CD4-positive, alpha-beta memory T cell (primary cell): ENCODE results near the gene LUM. TPM values are rescaled to one million over a fixed set of nuclear protein-coding genes. Genes with fewer than 3 reads are reported as not detected.
"Not testable (repeated sequence)": the region's sequence is repeated elsewhere in the genome, so short reads cannot be mapped to it uniquely, and the experiment has no call there.

Source experiments
- CTCF ChIA-PET: fragments of 350-600 bp; sonication (Branson Sonifier 250); formaldehyde crosslinking; loops from one replicate; lab custom pipeline; 2021; ENCODE audit warnings: inconsistent platforms; ENCODE audit not compliant: partially characterized antibody; lab: Charles Lee
- POLR2A ChIA-PET: fragments of 350-600 bp; sonication (Branson Sonifier 250); formaldehyde crosslinking; loops from one replicate; lab custom pipeline; 2021; ENCODE audit not compliant: partially characterized antibody; lab: Charles Lee
- DNase-seq, 5 donors: peaks; one replicate each; pipeline versions ENCODE4 v3.0.0 to v3.0.0-alpha.2; 2020 to 2022; ENCODE audit warnings: mixed read lengths in 1 of 5
- H3K27ac ChIP-seq: one replicate; pipeline ENCODE4 v1.7.0; 2013; ENCODE audit warnings: low read depth, low read length
- H3K27me3 ChIP-seq: 2 replicates; pipeline ENCODE4 v1.7.0; 2013; ENCODE audit warnings: mild to moderate bottlenecking, low read length, moderate library complexity; ENCODE audit not compliant: insufficient read depth
- H3K36me3 ChIP-seq: 2 replicates; pipeline ENCODE4 v1.7.0; 2013; ENCODE audit warnings: mild to moderate bottlenecking, low read length, moderate library complexity; ENCODE audit not compliant: insufficient read depth
- H3K4me1 ChIP-seq: 2 replicates; pipeline ENCODE4 v1.7.0; 2013; ENCODE audit warnings: mild to moderate bottlenecking, low read length, moderate library complexity; ENCODE audit not compliant: insufficient read depth
- H3K4me3 ChIP-seq, 2 donors: one replicate each; pipeline ENCODE4 v1.7.0; 2013; ENCODE audit warnings: low read length in 2 of 2, mild to moderate bottlenecking in 1 of 2
- H3K9me3 ChIP-seq, 2 donors: one replicate each; pipeline ENCODE4 v1.7.0; 2013; ENCODE audit warnings: low read length in 2 of 2, control low read depth in 1 of 2; ENCODE audit not compliant: control insufficient read depth in 1 of 2
- H3K27ac Mint-ChIP-seq, 7 donors: one replicate each; pipeline ENCODE4 v1.8.0; 2020 to 2021; ENCODE audit warnings: mixed read lengths in 7 of 7, mild to moderate bottlenecking in 6 of 7, inconsistent platforms in 3 of 7, moderate library complexity in 3 of 7
- H3K27me3 Mint-ChIP-seq, 2 donors: one replicate each; pipeline ENCODE4 v1.8.0; 2020 to 2021; ENCODE audit warnings: mixed read lengths in 2 of 2
- H3K36me3 Mint-ChIP-seq, 2 donors: one replicate each; pipeline ENCODE4 v1.8.0; 2020 to 2021; ENCODE audit warnings: mixed read lengths in 2 of 2, inconsistent platforms in 1 of 2, mild to moderate bottlenecking in 1 of 2
- H3K4me1 Mint-ChIP-seq, 4 donors: one replicate each; pipeline ENCODE4 v1.8.0; 2020 to 2021; ENCODE audit warnings: mixed read lengths in 4 of 4, mild to moderate bottlenecking in 1 of 4
- H3K4me3 Mint-ChIP-seq, 8 donors: one replicate each; pipeline ENCODE4 v1.8.0; 2020 to 2021; ENCODE audit warnings: mixed read lengths in 8 of 8, mild to moderate bottlenecking in 7 of 8, moderate library complexity in 6 of 8, inconsistent platforms in 3 of 8
- H3K9me3 Mint-ChIP-seq, 8 donors: one replicate each; pipeline ENCODE4 v1.8.0; 2020 to 2021; ENCODE audit warnings: mixed read lengths in 8 of 8, mild to moderate bottlenecking in 5 of 8, inconsistent platforms in 3 of 8, moderate library complexity in 1 of 8
- intact Hi-C: fragments of 100-400 bp; cut with micrococcal nuclease; formaldehyde crosslinking; loops from one replicate; pipeline ENCODE4 v1.15.1; 2023
- polyA plus RNA-seq, 2 donors: library from polyadenylated mRNA; unstranded; fragments of 300-500 nt; fragmentation: Illumina TruSeq; gene quantifications; one replicate each; pipeline ENCODE4 v1.2.3, GENCODE V29; 2021
- total RNA-seq, 2 experiments: library from RNA; stranded (reverse); gene quantifications; one replicate each; pipeline ENCODE4 v1.2.3, GENCODE V29; 2021

LUM gene
- total and polyA plus RNA-seq, 4 experiments from 2014 or later: not detected

GRCh38 chr12:91093341-91093740 is 18.0 kb downstream of the LUM start:
- POLR2A ChIA-PET: no interaction called here
- no peak overlapping the region for H3K27ac ChIP-seq
- CTCF ChIA-PET: no interaction called here

GRCh38 chr12:91091916-91092715 is 19.2 kb downstream of the LUM start:
- CTCF ChIA-PET: no interaction called here

More at GRCh38 chr12:91093341-91093740, 18.0 kb downstream of the LUM start:
- no peak overlapping the region for H3K27ac Mint-ChIP-seq
- Histone ChIP-seq H3K36me3 (no peaks in the 10 kb centered on the region), H3K4me1 (no peaks in the 10 kb centered on the region), H3K27me3 (no peaks in the 10 kb centered on the region), H3K4me3 (no peak overlapping the region), H3K9me3 (no peaks in the 10 kb centered on the region)
- intact Hi-C loops: no loop called here
- peaks cover 0 to 31% (median 19%) of the 10 kb centered on the region in 8 donors for H3K9me3 Mint-ChIP-seq
- no peaks in the 10 kb centered on the region for H3K4me1 Mint-ChIP-seq
- H3K4me3 Mint-ChIP-seq: no peak overlapping the region
- no peak for DNase-seq
- H3K27me3 Mint-ChIP-seq: peaks cover 0 to 2% of the 10 kb centered on the region in 2 donors
- no peaks in the 10 kb centered on the region for H3K36me3 Mint-ChIP-seq

GRCh38 chr12:91089953-91090352 is 21.3 kb downstream of the LUM start:
- H3K36me3 ChIP-seq, POLR2A ChIA-PET, H3K9me3 ChIP-seq, H3K27me3 Mint-ChIP-seq, H3K27me3 ChIP-seq, H3K27ac ChIP-seq, H3K4me1 ChIP-seq, H3K27ac Mint-ChIP-seq, H3K36me3 Mint-ChIP-seq, CTCF ChIA-PET, DNase-seq, intact Hi-C loops, H3K4me3 ChIP-seq, H3K4me1 Mint-ChIP-seq, H3K4me3 Mint-ChIP-seq: not testable (repeated sequence)
- peaks cover 0 to 31% (median 22%) of the 10 kb centered on the region in 8 donors for H3K9me3 Mint-ChIP-seq

More at GRCh38 chr12:91091916-91092715, 19.2 kb downstream of the LUM start:
- no peaks in the 10 kb centered on the region for H3K27me3 ChIP-seq
- H3K9me3 ChIP-seq: no peaks in the 10 kb centered on the region
- intact Hi-C loops: no loop called here
- no peak overlapping the region for H3K27ac ChIP-seq
- no peak overlapping the region for H3K4me3 ChIP-seq
- no peaks in the 10 kb centered on the region for H3K36me3 Mint-ChIP-seq
- no peak overlapping the region for H3K27ac Mint-ChIP-seq
- H3K4me3 Mint-ChIP-seq: no peak overlapping the region
- no peaks in the 10 kb centered on the region for H3K36me3 ChIP-seq
- peaks cover 0 to 2% of the 10 kb centered on the region in 2 donors for H3K27me3 Mint-ChIP-seq
- DNase-seq: no peak
- no peaks in the 10 kb centered on the region for H3K4me1 ChIP-seq
- no peaks in the 10 kb centered on the region for H3K4me1 Mint-ChIP-seq
- POLR2A ChIA-PET: no interaction called here
- H3K9me3 Mint-ChIP-seq: peaks cover 0 to 31% (median 20%) of the 10 kb centered on the region in 8 donors

GRCh38 chr12:91080041-91080440 is 31.3 kb downstream of the LUM start:
- CTCF ChIA-PET: no interaction called here

GRCh38 chr12:91078501-91078900 is 32.8 kb downstream of the LUM start:
- H3K4me1 Mint-ChIP-seq: no peaks in the 10 kb centered on the region

More at GRCh38 chr12:91080041-91080440, 31.3 kb downstream of the LUM start:
- H3K4me3 ChIP-seq: no peak overlapping the region
- H3K4me3 Mint-ChIP-seq: no peak overlapping the region
- no peaks in the 10 kb centered on the region for H3K9me3 ChIP-seq
- H3K36me3 Mint-ChIP-seq: no peaks in the 10 kb centered on the region
- no peak for DNase-seq
- H3K27me3 ChIP-seq: no peaks in the 10 kb centered on the region
- POLR2A ChIA-PET: no interaction called here
- intact Hi-C loops: no loop called here
- peaks cover 0 to 2% (median 0%) of the 10 kb centered on the region in 8 donors for H3K9me3 Mint-ChIP-seq
- H3K36me3 ChIP-seq: no peaks in the 10 kb centered on the region
- no peaks in the 10 kb centered on the region for H3K4me1 Mint-ChIP-seq
- no peaks in the 10 kb centered on the region for H3K4me1 ChIP-seq
- no peak overlapping the region for H3K27ac Mint-ChIP-seq
- no peak overlapping the region for H3K27ac ChIP-seq
- no peaks in the 10 kb centered on the region for H3K27me3 Mint-ChIP-seq

GRCh38 chr12:91077228-91077954 is 33.9 kb downstream of the LUM start:
- Mint-ChIP-seq H3K27me3 (no peaks in the 10 kb centered on the region), H3K36me3 (no peaks in the 10 kb centered on the region), H3K9me3 (no peaks in the 10 kb centered on the region), H3K4me3 (no peak overlapping the region), H3K4me1 (no peaks in the 10 kb centered on the region), H3K27ac (no peak overlapping the region)
- H3K9me3 ChIP-seq: no peaks in the 10 kb centered on the region
- no peaks in the 10 kb centered on the region for H3K27me3 ChIP-seq
- intact Hi-C loops: no loop called here
- no peaks in the 10 kb centered on the region for H3K4me1 ChIP-seq
- POLR2A ChIA-PET: no interaction called here
- H3K4me3 ChIP-seq: no peak overlapping the region
- CTCF ChIA-PET: no interaction called here
- no peak overlapping the region for H3K27ac ChIP-seq
- no peak for DNase-seq
- H3K36me3 ChIP-seq: no peaks in the 10 kb centered on the region

More at GRCh38 chr12:91078501-91078900, 32.8 kb downstream of the LUM start:
- ChIA-PET CTCF (no interaction called here), POLR2A (no interaction called here)
- no peaks in the 10 kb centered on the region for H3K27me3 Mint-ChIP-seq
- no peak for DNase-seq
- intact Hi-C loops: no loop called here
- H3K4me3 Mint-ChIP-seq: no peak overlapping the region
- Histone ChIP-seq H3K4me3 (no peak overlapping the region), H3K27me3 (no peaks in the 10 kb centered on the region), H3K27ac (no peak overlapping the region), H3K4me1 (no peaks in the 10 kb centered on the region), H3K36me3 (no peaks in the 10 kb centered on the region), H3K9me3 (no peaks in the 10 kb centered on the region)
- H3K27ac Mint-ChIP-seq: no peak overlapping the region
- H3K36me3 Mint-ChIP-seq: no peaks in the 10 kb centered on the region
- H3K9me3 Mint-ChIP-seq: no peaks in the 10 kb centered on the region

- no peak for DNase-seq
- no peaks in the 10 kb centered on the region for H3K27me3 Mint-ChIP-seq
- H3K4me3 Mint-ChIP-seq: no peak overlapping the region
- Histone ChIP-seq H3K36me3 (no peaks in the 10 kb centered on the region), H3K9me3 (no peaks in the 10 kb centered on the region), H3K4me1 (no peaks in the 10 kb centered on the region), H3K27ac (no peak overlapping the region), H3K27me3 (no peaks in the 10 kb centered on the region), H3K4me3 (no peak overlapping the region)
- POLR2A ChIA-PET: no interaction called here
- no peaks in the 10 kb centered on the region for H3K9me3 Mint-ChIP-seq
- CTCF ChIA-PET: no interaction called here
- no peaks in the 10 kb centered on the region for H3K4me1 Mint-ChIP-seq
- no peaks in the 10 kb centered on the region for H3K36me3 Mint-ChIP-seq
- no peak overlapping the region for H3K27ac Mint-ChIP-seq
- intact Hi-C loops: no loop called here
Observed at GRCh38 chr12:91074851-91075250, 36.4 kb downstream of the LUM start.
